Measurements from ENCODE around the gene COASY.
"Not testable (repeated sequence)": the region's sequence is repeated elsewhere in the genome, so short reads cannot be mapped to it uniquely, and the experiment has no call there.

The COASY gene

GRCh38 chr17:42555961-42556617, 5.9 kb upstream of the COASY start:
- H3K4me3 Mint-ChIP-seq, H3K27ac Mint-ChIP-seq, H3K9me3 Mint-ChIP-seq, H3K36me3 Mint-ChIP-seq, H3K27me3 Mint-ChIP-seq: not testable (repeated sequence)
- peaks cover 15% of the 10 kb centered on the region for H3K4me1 Mint-ChIP-seq

GRCh38 chr17:42559075-42559474, 2.9 kb upstream of the COASY start:
- peaks cover 34% of the 10 kb centered on the region for H3K4me1 Mint-ChIP-seq
- no peaks in the 10 kb centered on the region for H3K27me3 Mint-ChIP-seq
- no peak overlapping the region for H3K4me3 Mint-ChIP-seq
- H3K9me3 Mint-ChIP-seq = no peaks in the 10 kb centered on the region
- no peaks in the 10 kb centered on the region for H3K36me3 Mint-ChIP-seq
- H3K27ac Mint-ChIP-seq = no peak overlapping the region

DNA sequence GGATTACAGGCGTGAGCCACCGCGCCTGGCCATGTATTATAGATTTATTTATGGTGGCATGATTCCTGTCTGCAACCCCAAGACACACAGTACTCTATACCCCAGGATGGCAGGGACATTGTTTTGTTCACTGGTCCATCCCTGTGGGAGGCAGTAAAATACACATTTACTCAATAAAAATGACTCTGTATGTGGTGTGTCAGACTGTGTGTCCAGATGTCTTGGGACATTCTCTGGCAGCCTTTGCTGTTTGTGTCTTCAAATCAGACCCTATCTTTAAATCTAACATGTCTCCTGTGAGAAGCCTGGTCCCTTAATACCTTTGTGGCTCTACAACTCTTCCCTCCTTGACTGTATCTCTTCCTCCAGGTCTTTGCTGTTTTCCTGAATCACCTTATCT, 1.7 kb upstream of the COASY start:
- Mint-ChIP-seq H3K4me3 (no peak overlapping the region), H3K36me3 (no peaks in the 10 kb centered on the region), H3K9me3 (no peaks in the 10 kb centered on the region), H3K27me3 (no peaks in the 10 kb centered on the region), H3K27ac (no peak overlapping the region), H3K4me1 (peaks cover 29% of the 10 kb centered on the region)

DNA sequence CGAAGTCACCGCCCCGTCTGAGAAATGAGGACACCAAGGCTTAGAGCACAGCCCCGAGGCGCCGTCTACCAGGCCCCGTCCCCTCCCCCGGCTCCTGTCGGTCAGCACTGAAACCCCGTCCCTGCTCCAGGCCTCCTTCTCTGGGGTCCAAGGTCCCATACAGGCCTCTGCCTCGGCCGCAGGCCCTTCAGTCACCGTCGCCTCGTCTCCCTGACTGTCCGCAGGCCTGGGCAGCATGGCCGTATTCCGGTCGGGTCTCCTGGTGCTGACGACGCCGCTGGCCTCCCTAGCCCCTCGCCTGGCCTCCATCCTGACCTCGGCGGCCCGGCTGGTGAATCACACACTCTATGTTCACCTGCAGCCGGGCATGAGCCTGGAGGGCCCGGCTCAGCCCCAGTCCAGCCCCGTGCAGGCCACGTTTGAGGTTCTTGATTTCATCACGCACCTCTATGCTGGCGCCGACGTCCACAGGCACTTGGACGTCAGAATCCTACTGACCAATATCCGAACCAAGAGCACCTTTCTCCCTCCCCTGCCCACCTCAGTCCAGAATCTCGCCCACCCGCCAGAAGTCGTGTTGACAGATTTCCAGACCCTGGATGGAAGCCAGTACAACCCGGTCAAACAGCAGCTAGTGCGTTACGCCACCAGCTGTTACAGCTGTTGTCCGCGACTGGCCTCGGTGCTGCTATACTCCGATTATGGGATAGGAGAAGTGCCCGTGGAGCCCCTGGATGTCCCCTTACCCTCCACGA, 617 bp downstream of the COASY start:
- Mint-ChIP-seq H3K27ac (peak overlapping the region; percentile 95), H3K36me3 (no peaks in the 10 kb centered on the region), H3K9me3 (no peaks in the 10 kb centered on the region), H3K4me1 (peaks cover 24% of the 10 kb centered on the region), H3K27me3 (no peaks in the 10 kb centered on the region), H3K4me3 (peak overlapping the region; percentile 95)

DNA sequence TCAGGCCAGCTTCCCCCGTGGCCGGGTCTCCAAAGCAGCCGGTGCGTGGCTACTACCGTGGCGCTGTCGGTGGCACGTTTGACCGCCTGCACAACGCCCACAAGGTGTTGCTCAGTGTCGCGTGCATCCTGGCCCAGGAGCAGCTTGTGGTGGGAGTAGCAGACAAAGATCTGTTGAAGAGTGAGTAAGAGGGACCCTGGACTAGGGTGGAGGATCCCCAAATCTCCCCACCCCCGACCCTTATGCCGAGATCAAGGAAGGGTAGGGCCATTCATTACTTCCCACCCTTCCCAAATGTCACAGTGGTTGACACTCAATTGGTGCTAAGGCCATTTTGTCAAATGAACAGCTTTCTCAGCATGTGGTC, 1.2 kb downstream of the COASY start:
- Mint-ChIP-seq H3K36me3 (peaks cover 2% of the 10 kb centered on the region), H3K27me3 (no peaks in the 10 kb centered on the region), H3K4me3 (peak overlapping the region; percentile 95), H3K9me3 (no peaks in the 10 kb centered on the region), H3K27ac (no peak overlapping the region), H3K4me1 (peaks cover 28% of the 10 kb centered on the region)

GRCh38 chr17:42563543-42563942, 1.6 kb downstream of the COASY start:
- H3K4me1 Mint-ChIP-seq = peaks cover 31% of the 10 kb centered on the region
- peaks cover 2% of the 10 kb centered on the region for H3K36me3 Mint-ChIP-seq
- no peaks in the 10 kb centered on the region for H3K27me3 Mint-ChIP-seq
- no peaks in the 10 kb centered on the region for H3K9me3 Mint-ChIP-seq
- H3K4me3 Mint-ChIP-seq = peak overlapping the region; percentile 95
- H3K27ac Mint-ChIP-seq = peak overlapping the region; percentile 94

- Mint-ChIP-seq H3K4me1 (peaks cover 35% of the 10 kb centered on the region), H3K36me3 (peaks cover 2% of the 10 kb centered on the region), H3K27ac (peak overlapping the region; percentile 94), H3K9me3 (no peaks in the 10 kb centered on the region), H3K4me3 (peak overlapping the region; percentile 95), H3K27me3 (no peaks in the 10 kb centered on the region)
Measured at GRCh38 chr17:42563950-42564349, 2.0 kb downstream of the COASY start.

- Mint-ChIP-seq H3K4me3 (peak overlapping the region; percentile 11), H3K4me1 (peaks cover 40% of the 10 kb centered on the region), H3K9me3 (no peaks in the 10 kb centered on the region), H3K36me3 (peaks cover 6% of the 10 kb centered on the region), H3K27ac (peak overlapping the region; percentile 62), H3K27me3 (no peaks in the 10 kb centered on the region)
Measured at GRCh38 chr17:42564815-42565522, 3.0 kb downstream of the COASY start.

DNA sequence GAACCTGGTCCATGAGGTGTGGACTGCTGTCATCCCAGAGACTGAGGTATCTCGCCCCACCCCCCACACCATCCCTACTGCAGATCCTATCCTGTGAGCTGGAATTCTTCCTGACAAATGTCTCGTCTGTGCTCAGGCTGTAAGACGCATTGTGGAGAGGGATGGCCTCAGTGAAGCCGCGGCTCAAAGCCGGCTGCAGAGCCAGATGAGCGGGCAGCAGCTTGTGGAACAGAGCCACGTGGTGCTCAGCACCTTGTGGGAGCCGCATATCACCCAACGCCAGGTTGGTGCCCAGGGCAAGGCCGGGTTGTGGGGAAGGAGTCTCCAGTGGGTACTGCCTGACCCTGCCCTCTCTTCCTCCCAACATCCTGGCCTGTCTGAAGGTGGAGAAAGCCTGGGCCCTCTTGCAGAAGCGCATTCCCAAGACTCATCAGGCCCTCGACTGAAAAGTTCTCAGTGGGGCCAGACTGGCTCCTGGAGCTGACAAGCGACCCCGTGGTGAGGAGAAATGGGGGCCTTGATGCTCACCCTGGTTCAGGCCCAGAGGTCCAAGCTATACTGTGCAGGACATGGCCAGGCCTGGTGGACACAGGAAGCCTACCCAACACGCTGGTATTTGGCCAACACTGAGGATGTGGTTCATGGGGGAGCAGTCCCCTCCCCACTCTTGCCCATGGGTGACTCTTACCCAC, 3.7 kb downstream of the COASY start:
- Mint-ChIP-seq H3K36me3 (peaks cover 6% of the 10 kb centered on the region), H3K27me3 (no peaks in the 10 kb centered on the region), H3K27ac (no peak overlapping the region), H3K4me1 (peaks cover 40% of the 10 kb centered on the region), H3K4me3 (peak overlapping the region; percentile 97), H3K9me3 (no peaks in the 10 kb centered on the region)

DNA sequence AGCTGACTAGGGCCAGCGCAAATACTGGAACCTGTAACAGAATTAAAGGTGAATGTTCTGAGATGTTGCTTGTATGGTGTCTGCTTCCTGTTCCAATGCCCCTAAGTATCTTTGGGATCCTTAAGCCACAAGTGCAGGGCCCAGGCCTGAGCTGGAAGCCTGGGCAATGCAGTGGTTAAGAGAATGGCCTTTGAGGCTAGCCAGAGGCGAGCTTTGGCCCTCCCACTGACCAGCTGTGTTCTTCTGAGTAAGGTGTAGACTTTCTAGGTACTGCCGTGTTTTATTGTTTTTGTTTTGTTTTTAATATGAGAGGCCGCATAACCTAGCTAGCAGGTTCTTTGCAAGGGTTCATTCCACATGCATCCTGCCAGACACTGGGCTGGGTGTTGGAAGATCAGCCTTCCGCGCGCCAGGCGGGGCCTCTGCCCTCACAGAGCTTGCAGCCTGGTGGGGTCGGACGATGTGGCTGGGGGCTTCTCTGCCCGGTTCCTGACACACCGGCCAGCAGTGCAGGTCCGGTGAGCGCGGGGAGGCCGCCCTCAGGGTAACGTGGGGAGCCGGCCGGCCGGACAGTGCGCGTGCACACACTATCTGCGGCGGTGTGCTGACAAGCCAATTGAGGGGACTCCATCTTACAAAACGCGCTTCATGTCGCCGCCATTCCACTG, 4.4 kb downstream of the COASY start:
- H3K27ac Mint-ChIP-seq = peak overlapping the region; percentile 82
- H3K4me1 Mint-ChIP-seq = peaks cover 44% of the 10 kb centered on the region
- no peaks in the 10 kb centered on the region for H3K27me3 Mint-ChIP-seq
- H3K36me3 Mint-ChIP-seq = peaks cover 11% of the 10 kb centered on the region
- no peaks in the 10 kb centered on the region for H3K9me3 Mint-ChIP-seq
- H3K4me3 Mint-ChIP-seq = peak overlapping the region; percentile 97

- H3K9me3 Mint-ChIP-seq = no peaks in the 10 kb centered on the region
- H3K4me3 Mint-ChIP-seq = peak within 1 kb of the TSS; percentile 97
- peak within 1 kb of the TSS; percentile 96 for H3K27ac Mint-ChIP-seq
- peaks cover 38% of the 10 kb centered on the region for H3K4me1 Mint-ChIP-seq
- H3K27me3 Mint-ChIP-seq = no peaks in the 10 kb centered on the region
- H3K36me3 Mint-ChIP-seq = peaks cover 12% of the 10 kb centered on the region
Measured at GRCh38 chr17:42566883-42567573, 5.1 kb downstream of the COASY start, which contains the start of gene MLX. Gene MLX, plus strand, starts transcription at chr17:42567100. Its CDS starts 25 bp downstream, at chr17:42567125.

DNA sequence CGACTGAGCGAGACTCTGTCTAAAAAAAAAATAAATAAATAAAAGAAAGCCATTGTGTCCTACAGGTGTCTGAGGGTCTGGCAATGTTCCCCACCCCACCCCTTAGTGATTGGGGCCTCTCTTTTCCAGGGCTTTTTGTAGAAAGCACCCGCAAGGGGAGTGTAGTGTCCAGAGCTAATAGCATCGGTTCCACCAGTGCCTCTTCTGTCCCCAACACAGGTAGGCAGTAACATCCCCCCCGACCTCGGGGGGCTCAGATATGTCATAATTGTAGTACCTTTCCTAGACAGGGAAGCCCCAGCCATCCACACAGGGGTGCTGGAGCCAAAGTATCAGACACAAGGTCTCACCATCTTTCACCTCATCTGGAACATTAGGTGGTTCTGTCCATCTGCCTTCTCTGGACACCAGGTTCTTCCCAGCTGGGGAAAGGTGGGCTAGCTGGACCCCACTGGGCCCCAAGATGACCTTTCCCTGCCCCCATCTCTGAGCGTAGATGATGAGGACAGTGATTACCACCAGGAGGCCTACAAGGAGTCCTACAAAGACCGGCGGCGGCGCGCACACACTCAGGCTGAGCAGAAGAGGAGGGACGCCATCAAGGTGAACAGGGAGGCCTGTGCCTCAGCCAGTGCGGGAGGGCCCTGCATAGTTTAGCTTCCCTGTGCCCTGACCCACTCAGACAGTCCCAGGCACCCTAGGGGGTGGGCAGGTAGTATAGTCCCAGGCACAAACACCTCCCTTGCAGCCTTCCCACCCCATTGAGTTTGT, 6.6 kb downstream of the COASY start:
- peak overlapping the region; percentile 35 for H3K27ac Mint-ChIP-seq
- no peaks in the 10 kb centered on the region for H3K27me3 Mint-ChIP-seq
- peaks cover 34% of the 10 kb centered on the region for H3K4me1 Mint-ChIP-seq
- H3K4me3 Mint-ChIP-seq = peak overlapping the region; percentile 65
- no peaks in the 10 kb centered on the region for H3K9me3 Mint-ChIP-seq
- H3K36me3 Mint-ChIP-seq = peaks cover 16% of the 10 kb centered on the region

- Mint-ChIP-seq H3K4me3 (no peak overlapping the region), H3K27ac (no peak overlapping the region), H3K27me3 (no peaks in the 10 kb centered on the region), H3K36me3 (peaks cover 19% of the 10 kb centered on the region), H3K9me3 (no peaks in the 10 kb centered on the region), H3K4me1 (peaks cover 34% of the 10 kb centered on the region)
Measured at GRCh38 chr17:42571435-42572225, 9.7 kb downstream of the COASY start.
